HEK293 (cell line): Measurements from ENCODE around the gene PDE8B.

Experiments
- CTCF ChIA-PET: fragments of 350-600 bp; formaldehyde crosslinking; extraction: SDS; loops from one replicate; lab custom pipeline; 2021; ENCODE audit warnings: antibody characterized with exemption; lab: Yijun Ruan, JAX
- POLR2A ChIA-PET: fragments of 300-600 bp; formaldehyde crosslinking; extraction: SDS; loops from one replicate; lab custom pipeline; 2020; ENCODE audit warnings: antibody characterized with exemption, inconsistent platforms; lab: Yijun Ruan, JAX
- H3K27ac ChIP-seq: fragments of 200-500 bp; sonication (Bioruptor generic); 2 replicates; pipeline ENCODE4 v1.5.1; 2014; ENCODE audit warnings: low read depth, low read length, control low read depth, inconsistent platforms; ENCODE audit errors: extremely low read depth
- H3K36me3 ChIP-seq, 2 experiments: fragments of 200-500 bp in 1 of 2; sonication (Bioruptor generic) in 1 of 2; 1 replicate in 1 of 2; 2 replicates in 1 of 2; pipeline ENCODE4 v1.5.1; 2014 to 2017; ENCODE audit warnings: inconsistent platforms in 2 of 2, low read length in 2 of 2; ENCODE audit not compliant: control insufficient read depth in 2 of 2, insufficient read depth in 1 of 2
- H3K4me1 ChIP-seq: fragments of 200-500 bp; sonication (Bioruptor generic); 2 replicates; pipeline ENCODE4 v1.5.1; 2014; ENCODE audit warnings: mild to moderate bottlenecking, low read length, inconsistent platforms; ENCODE audit not compliant: control insufficient read depth, insufficient read depth
- H3K4me3 ChIP-seq: 2 replicates; pipeline ENCODE4 v1.5.1; 2011; ENCODE audit warnings: low read depth, mild to moderate bottlenecking, control low read depth, low read length, moderate library complexity
- H3K9me3 ChIP-seq: fragments of 200-500 bp; sonication (Bioruptor generic); 2 replicates; pipeline ENCODE4 v1.5.1; 2014; ENCODE audit warnings: low read depth, low read length, inconsistent platforms; ENCODE audit not compliant: control insufficient read depth, insufficient read depth
- GLI2 ChIP-seq: fragments of 450-650 bp; formaldehyde crosslinking; IDR thresholded peaks from 2 replicates; pipeline ENCODE4; 2017; ENCODE audit warnings: missing biosample characterization, missing genetic modification characterization, low read depth, borderline replicate concordance
- GLIS2 ChIP-seq: fragments of 450-650 bp; formaldehyde crosslinking; IDR thresholded peaks from 2 replicates; pipeline ENCODE4 v1.5.1; 2016; ENCODE audit warnings: missing biosample characterization, missing genetic modification characterization
- HOXA7 ChIP-seq: sonication (generic); formaldehyde crosslinking; IDR thresholded peaks from 2 replicates; pipeline ENCODE4 v1.8.1; 2022; ENCODE audit warnings: missing genetic modification reagents, borderline replicate concordance
- HOXD13 ChIP-seq: sonication (generic); formaldehyde crosslinking; IDR thresholded peaks from 2 replicates; pipeline ENCODE4 v1.8.0; 2022; ENCODE audit warnings: missing genetic modification reagents, borderline replicate concordance
- MEIS1 ChIP-seq: sonication (generic); formaldehyde crosslinking; IDR thresholded peaks from 2 replicates; pipeline ENCODE4 v1.8.1; 2022; ENCODE audit warnings: missing genetic modification reagents, mild to moderate bottlenecking, borderline replicate concordance
- PRDM1 ChIP-seq: fragments of 450-650 bp; formaldehyde crosslinking; IDR thresholded peaks from 2 replicates; pipeline ENCODE4; 2016; ENCODE audit warnings: missing biosample characterization, missing genetic modification characterization
- RBAK ChIP-seq: fragments of 450-650 bp; formaldehyde crosslinking; IDR thresholded peaks from 2 replicates; pipeline ENCODE4 v1.5.1; 2016; ENCODE audit warnings: missing biosample characterization, missing genetic modification characterization
- ZBTB17 ChIP-seq: fragments of 450-650 bp; formaldehyde crosslinking; IDR thresholded peaks from 2 replicates; pipeline ENCODE4 v1.5.1; 2016; ENCODE audit warnings: missing biosample characterization, missing genetic modification characterization
- ZNF112 ChIP-seq: fragments of 450-650 bp; formaldehyde crosslinking; IDR thresholded peaks from 2 replicates; pipeline ENCODE4 v1.5.0; 2017; ENCODE audit warnings: missing biosample characterization, missing genetic modification characterization
- ZNF146 ChIP-seq: fragments of 450-650 bp; formaldehyde crosslinking; IDR thresholded peaks from 2 replicates; pipeline ENCODE4 v1.5.1; 2016; ENCODE audit warnings: missing biosample characterization, missing genetic modification characterization
- ZNF248 ChIP-seq: fragments of 450-650 bp; formaldehyde crosslinking; IDR thresholded peaks from 2 replicates; pipeline ENCODE4 v1.5.1; 2017; ENCODE audit warnings: missing biosample characterization, missing genetic modification characterization
- ZNF404 ChIP-seq: fragments of 450-650 bp; formaldehyde crosslinking; IDR thresholded peaks from 2 replicates; pipeline ENCODE4 v1.5.1; 2017; ENCODE audit warnings: missing biosample characterization, missing genetic modification characterization
- ZNF449 ChIP-seq: fragments of 450-650 bp; formaldehyde crosslinking; IDR thresholded peaks from 2 replicates; pipeline ENCODE4 v1.5.1; 2017; ENCODE audit warnings: missing biosample characterization, mild to moderate bottlenecking, missing genetic modification characterization, moderate library complexity
- ZNF510 ChIP-seq: fragments of 450-650 bp; formaldehyde crosslinking; IDR thresholded peaks from 2 replicates; pipeline ENCODE4 v1.5.1; 2018; ENCODE audit warnings: mild to moderate bottlenecking, missing genetic modification characterization, missing biosample characterization; ENCODE audit not compliant: insufficient replicate concordance
- ZNF521 ChIP-seq: fragments of 450-650 bp; formaldehyde crosslinking; IDR thresholded peaks from 2 replicates; pipeline ENCODE4 v1.5.1; 2017; ENCODE audit warnings: missing biosample characterization, mild to moderate bottlenecking, missing genetic modification characterization
- ZNF544 ChIP-seq: fragments of 450-650 bp; formaldehyde crosslinking; IDR thresholded peaks from 2 replicates; pipeline ENCODE4 v1.5.0; 2017; ENCODE audit warnings: missing biosample characterization, missing genetic modification characterization
- ZNF555 ChIP-seq: fragments of 450-650 bp; formaldehyde crosslinking; conservative IDR thresholded peaks from 2 replicates; pipeline ENCODE4 v1.5.1; 2017; ENCODE audit warnings: missing biosample characterization, mild to moderate bottlenecking, missing genetic modification characterization, inconsistent platforms
- ZNF596 ChIP-seq: fragments of 450-650 bp; IDR thresholded peaks from 2 replicates; pipeline ENCODE4 v1.5.0; 2018; ENCODE audit warnings: missing biosample characterization, mild to moderate bottlenecking, missing genetic modification characterization, moderate library complexity
- ZNF623 ChIP-seq: fragments of 450-650 bp; formaldehyde crosslinking; IDR thresholded peaks from 2 replicates; pipeline ENCODE4 v1.5.1; 2016; ENCODE audit warnings: missing biosample characterization, missing genetic modification characterization
- ZNF626 ChIP-seq: fragments of 450-650 bp; sonication (Bioruptor Pico); formaldehyde crosslinking; IDR thresholded peaks from 2 replicates; pipeline ENCODE4 v1.5.1; 2018; ENCODE audit warnings: missing biosample characterization, missing genetic modification characterization, inconsistent platforms
- ZNF785 ChIP-seq: fragments of 450-650 bp; formaldehyde crosslinking; IDR thresholded peaks from 2 replicates; pipeline ENCODE4 v1.5.1; 2016; ENCODE audit warnings: missing biosample characterization, missing genetic modification characterization
- ZNF830 ChIP-seq: fragments of 450-650 bp; IDR thresholded peaks from 2 replicates; pipeline ENCODE4 v1.5.0; 2018; ENCODE audit warnings: missing biosample characterization, missing genetic modification characterization, low read depth, mild to moderate bottlenecking, moderate library complexity
- ZSCAN30 ChIP-seq: fragments of 450-650 bp; IDR thresholded peaks from 2 replicates; pipeline ENCODE4 v1.5.1; 2018; ENCODE audit warnings: missing biosample characterization, mild to moderate bottlenecking, missing genetic modification characterization, moderate library complexity
- TF ChIP-seq, protein P1 (sequence below): fragments of 450-650 bp; IDR thresholded peaks from 2 replicates; pipeline ENCODE4 v1.5.1; 2018; ENCODE audit warnings: missing biosample characterization, mild to moderate bottlenecking, missing genetic modification characterization
- TF ChIP-seq, protein P2 (sequence below): fragments of 450-650 bp; formaldehyde crosslinking; IDR thresholded peaks from 2 replicates; pipeline ENCODE4 v1.5.1; 2016; ENCODE audit warnings: missing biosample characterization, missing genetic modification characterization

PDE8B gene

GRCh38 chr5:77407152-77407551 lies 196.7 kb downstream of the PDE8B start (continued):
- TF ChIP-seq ZNF521 (tag by site-specific recombination) (no peak), ZNF830 (tag by site-specific recombination) (no peak), RBAK (tag by site-specific recombination) (no peak)
- TF ChIP-seq, all 188 proteins: peak for 0

DNA sequence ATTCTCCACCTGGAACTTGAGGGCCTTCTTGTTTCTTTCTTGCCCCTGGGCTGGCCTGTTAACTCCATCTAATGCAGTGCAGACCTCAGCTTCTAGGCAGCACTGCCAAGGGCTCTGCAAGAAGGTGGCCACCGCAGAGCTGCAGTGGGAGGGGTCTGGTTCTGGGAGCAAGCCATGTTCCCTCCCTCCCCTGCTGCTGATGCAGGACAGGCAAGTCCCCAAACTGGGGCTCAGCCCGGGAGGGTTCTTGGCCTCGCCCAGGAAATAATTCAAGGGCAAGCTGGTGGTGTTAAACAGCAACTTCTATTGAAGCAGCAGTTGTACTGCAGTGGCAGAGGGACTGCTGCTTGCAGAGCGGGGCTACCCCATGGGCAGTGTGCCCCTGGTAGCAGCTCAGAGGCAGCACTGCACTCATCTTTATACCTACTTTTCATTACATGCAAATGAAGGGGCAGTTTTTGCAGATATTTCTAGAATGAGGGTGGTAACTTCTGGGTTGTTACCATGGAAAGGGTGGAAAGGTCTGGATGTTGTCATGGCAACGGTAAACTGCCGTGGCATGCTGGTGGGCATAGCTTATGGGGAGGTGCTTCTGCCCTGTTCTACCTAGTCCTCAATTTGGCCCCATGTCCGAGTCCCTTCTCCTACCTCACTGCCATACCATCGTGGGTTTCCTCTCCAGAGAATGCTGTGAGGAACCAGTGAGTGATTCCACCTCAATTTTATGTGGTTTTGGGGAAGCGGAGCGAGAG lies 199.6 kb downstream of the PDE8B start:
- TF ChIP-seq ZNF596 (tag by site-specific recombination), result no peak
- no peak for TF ChIP-seq GLI2 (tag by site-specific recombination)
- no peak for TF ChIP-seq MEIS1 (CRISPR knock-in tag)
- TF ChIP-seq, protein P1, sequence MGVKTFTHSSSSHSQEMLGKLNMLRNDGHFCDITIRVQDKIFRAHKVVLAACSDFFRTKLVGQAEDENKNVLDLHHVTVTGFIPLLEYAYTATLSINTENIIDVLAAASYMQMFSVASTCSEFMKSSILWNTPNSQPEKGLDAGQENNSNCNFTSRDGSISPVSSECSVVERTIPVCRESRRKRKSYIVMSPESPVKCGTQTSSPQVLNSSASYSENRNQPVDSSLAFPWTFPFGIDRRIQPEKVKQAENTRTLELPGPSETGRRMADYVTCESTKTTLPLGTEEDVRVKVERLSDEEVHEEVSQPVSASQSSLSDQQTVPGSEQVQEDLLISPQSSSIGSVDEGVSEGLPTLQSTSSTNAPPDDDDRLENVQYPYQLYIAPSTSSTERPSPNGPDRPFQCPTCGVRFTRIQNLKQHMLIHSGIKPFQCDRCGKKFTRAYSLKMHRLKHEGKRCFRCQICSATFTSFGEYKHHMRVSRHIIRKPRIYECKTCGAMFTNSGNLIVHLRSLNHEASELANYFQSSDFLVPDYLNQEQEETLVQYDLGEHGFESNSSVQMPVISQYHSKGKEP (tag by site-specific recombination), result no peak
- TF ChIP-seq ZBTB17, result no peak
- no peak for TF ChIP-seq ZSCAN30
- no peak for TF ChIP-seq ZNF626 (tag by site-specific recombination)
- TF ChIP-seq HOXD13 (CRISPR knock-in tag), result no peak
- TF ChIP-seq ZNF404 (tag by site-specific recombination), result no peak
- TF ChIP-seq ZNF449 (tag by site-specific recombination), result no peak
- TF ChIP-seq ZNF555 (tag by site-specific recombination), result no peak
- no peak for TF ChIP-seq PRDM1 (tag by site-specific recombination)
- no peak for TF ChIP-seq ZNF623 (tag by site-specific recombination)
- Histone ChIP-seq H3K4me3 (no peak overlapping the region), H3K9me3 (no peaks in the 10 kb centered on the region), H3K27ac (no peak overlapping the region), H3K4me1 (no peaks in the 10 kb centered on the region), H3K36me3 (no peaks in the 10 kb centered on the region)
- ChIA-PET CTCF (interaction anchor here (0.7 kb wide), 1 partner anchor 25 kb away, joined by 4 read pairs; no protein-coding TSS in a partner anchor), POLR2A (no interaction called here)

GRCh38 chr5:77413049-77413448 lies 202.6 kb downstream of the PDE8B start:
- POLR2A ChIA-PET, result no interaction called here
- no peaks in the 10 kb centered on the region for H3K9me3 ChIP-seq
- no peaks in the 10 kb centered on the region for H3K36me3 ChIP-seq
- H3K4me3 ChIP-seq, result no peak overlapping the region
- CTCF ChIA-PET, result no interaction called here
- H3K4me1 ChIP-seq, result no peaks in the 10 kb centered on the region
- no peak overlapping the region for H3K27ac ChIP-seq
- TF ChIP-seq ZNF146 (no peak), ZNF510 (tag by site-specific recombination) (no peak), GLIS2 (tag by site-specific recombination) (no peak), ZNF785 (no peak), HOXA7 (CRISPR knock-in tag) (no peak), ZNF544 (no peak), ZNF248 (tag by site-specific recombination) (no peak), ZNF112 (no peak)
- TF ChIP-seq, protein P2, sequence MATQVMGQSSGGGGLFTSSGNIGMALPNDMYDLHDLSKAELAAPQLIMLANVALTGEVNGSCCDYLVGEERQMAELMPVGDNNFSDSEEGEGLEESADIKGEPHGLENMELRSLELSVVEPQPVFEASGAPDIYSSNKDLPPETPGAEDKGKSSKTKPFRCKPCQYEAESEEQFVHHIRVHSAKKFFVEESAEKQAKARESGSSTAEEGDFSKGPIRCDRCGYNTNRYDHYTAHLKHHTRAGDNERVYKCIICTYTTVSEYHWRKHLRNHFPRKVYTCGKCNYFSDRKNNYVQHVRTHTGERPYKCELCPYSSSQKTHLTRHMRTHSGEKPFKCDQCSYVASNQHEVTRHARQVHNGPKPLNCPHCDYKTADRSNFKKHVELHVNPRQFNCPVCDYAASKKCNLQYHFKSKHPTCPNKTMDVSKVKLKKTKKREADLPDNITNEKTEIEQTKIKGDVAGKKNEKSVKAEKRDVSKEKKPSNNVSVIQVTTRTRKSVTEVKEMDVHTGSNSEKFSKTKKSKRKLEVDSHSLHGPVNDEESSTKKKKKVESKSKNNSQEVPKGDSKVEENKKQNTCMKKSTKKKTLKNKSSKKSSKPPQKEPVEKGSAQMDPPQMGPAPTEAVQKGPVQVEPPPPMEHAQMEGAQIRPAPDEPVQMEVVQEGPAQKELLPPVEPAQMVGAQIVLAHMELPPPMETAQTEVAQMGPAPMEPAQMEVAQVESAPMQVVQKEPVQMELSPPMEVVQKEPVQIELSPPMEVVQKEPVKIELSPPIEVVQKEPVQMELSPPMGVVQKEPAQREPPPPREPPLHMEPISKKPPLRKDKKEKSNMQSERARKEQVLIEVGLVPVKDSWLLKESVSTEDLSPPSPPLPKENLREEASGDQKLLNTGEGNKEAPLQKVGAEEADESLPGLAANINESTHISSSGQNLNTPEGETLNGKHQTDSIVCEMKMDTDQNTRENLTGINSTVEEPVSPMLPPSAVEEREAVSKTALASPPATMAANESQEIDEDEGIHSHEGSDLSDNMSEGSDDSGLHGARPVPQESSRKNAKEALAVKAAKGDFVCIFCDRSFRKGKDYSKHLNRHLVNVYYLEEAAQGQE (tag by site-specific recombination), result no peak
